ENCODE results near the gene CPNE9.

Gene CPNE9

DNA sequence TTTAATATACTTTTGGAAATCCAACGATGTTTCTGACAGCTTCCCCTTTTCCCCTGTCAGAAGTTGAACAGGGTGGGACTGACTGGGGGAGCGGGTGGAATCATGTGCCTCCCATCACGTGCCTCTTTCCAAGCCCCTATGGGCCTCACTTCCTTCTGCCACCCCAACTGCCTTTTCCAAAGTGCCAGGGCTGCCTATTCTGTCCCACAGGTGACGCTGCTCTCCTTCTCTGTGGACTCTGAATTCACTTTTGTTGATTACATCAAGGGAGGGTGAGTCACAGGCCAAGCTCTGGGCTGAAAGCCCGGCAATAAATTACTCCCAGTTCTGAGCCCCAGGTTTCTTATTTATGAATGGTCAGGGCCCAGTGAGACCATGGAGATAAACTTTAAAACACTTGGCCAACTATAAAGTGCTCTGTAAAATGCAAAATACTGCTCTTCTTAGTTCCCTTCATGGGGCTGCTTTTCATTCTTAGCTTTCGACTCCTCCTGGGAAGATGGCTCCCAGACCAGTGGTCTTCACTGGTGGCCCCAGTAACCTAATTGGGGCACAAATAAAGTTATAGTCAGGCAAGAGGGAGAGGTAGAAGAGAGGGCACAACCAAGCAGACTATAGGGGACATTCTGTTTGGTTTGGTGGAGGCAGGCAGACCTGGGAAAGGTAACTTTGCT is 12.3 kb downstream of the CPNE9 start:
- no peak for DNase-seq (ENCODE audit: low read depth)

DNA sequence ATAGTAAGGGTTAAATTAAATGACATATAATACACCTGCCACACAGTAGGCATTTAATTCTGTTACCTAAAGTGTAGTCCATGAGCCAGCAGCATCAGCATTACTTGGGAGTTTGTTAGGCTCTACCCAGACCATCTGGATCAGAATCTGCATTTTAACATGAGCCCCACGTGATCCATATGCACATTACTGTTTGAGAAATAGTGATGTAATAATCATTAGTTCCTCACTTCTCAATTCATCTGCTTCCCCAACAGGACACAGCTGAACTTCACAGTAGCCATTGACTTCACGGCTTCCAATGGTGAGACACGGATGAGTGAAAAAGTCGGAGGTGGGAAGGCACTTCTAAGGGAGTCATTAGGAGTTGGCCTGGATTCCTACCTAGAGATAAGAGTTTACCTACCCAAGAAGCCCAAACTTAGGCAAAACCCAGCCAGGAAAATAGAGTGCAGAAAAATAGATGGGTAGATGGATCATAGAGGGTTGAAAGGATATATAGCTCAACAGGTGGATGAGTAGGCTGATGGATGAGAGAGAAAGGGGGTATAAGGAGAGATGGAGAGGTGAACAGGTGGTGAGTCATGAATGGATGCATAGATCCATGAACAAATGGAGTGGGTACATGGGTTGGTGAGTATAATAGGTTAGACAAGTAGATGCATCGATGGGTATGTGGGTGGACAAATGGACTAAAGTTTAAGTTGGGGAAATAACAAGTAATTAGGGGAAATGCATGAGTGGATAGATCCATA is 13.3 kb downstream of the CPNE9 start:
- DNase-seq (ENCODE audit: low read depth) = no peak

DNA sequence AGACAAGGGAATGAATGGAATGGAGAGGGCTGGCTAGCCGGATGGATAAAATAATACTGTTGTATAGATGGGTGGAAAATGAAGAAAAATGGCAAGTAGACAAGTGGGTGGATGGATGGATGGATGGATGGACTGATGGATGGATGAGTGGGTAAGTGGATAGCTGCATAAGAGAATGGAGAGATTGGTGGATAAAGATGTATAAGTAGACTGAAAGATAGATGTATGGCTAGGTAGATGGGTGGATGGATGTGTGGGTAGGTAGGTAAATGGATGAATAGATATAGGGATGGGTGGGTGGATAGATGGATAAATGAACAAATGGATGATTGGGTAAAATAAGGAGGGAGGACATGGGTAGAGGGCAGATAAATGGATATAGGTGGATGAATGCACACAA is 13.9 kb downstream of the CPNE9 start:
- DNase-seq (ENCODE audit: low read depth) = no peak

DNA sequence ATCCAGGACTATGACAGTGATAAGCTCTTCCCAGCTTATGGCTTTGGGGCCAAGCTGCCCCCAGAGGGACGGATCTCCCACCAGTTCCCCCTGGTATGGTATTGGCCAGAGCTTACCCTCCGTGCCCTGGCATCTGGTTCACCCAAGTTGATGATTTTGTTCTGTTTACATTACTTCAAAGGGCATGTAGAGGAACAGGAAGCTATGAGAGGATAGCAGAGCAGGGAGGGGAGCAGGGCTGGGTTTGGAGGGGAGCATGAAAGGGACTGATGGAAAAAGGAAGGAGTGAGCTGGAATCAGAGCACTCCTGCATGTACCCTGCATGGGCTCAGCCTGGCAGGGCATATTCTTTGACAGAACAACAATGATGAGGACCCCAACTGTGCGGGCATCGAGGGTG is 14.5 kb downstream of the CPNE9 start:
- no peak for DNase-seq (ENCODE audit: low read depth)

DNA sequence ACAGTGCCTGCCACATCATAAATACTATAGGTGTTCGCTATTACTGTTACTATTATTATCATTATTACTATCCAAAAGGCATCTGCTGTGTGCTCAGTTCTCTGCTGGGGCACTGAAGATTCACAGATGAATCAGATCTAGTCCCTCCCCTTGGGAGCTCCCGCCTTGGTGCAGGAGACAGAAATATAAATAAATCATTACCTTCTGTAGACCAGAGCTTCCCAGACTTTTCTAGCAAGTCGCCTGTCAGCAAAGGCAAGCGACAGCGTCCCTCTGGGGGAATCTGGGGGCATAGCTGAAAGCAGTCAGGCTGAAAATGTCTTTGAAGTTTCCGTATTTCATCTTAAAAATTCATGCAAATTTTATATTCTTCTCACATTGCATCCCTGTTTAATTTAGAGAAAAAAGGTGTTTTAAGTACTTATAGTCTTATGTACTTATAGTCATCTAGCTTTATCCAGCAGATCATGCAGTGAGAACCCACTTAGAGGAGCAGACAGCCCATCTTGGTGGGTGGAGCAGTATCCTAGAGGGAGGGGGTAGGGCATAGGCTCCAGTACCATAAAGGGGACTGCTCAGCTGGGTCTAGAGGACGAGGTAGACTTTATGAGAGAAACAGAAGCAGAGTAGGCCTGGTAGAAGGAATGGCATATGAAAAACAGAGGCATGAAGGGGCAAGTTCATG is 17.5 kb downstream of the CPNE9 start:
- DNase-seq (ENCODE audit: low read depth) = no peak

DNA sequence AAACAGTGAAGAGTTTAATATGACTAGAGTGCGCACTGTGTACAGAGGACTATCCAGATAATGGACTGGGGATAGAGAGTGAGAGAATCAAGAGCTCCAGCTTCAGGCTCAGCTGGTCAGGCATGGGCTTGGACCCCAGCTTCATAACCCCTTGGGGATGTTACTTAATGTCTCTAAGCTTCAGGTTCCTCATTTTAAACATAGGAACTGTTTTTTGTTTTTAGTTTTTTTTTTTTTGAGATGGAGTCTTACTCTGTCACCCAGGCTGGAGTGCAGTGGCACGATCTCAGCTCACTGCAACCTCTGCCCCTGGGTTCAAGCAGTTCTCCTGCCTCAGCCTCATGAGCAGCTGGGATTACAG is 18.0 kb downstream of the CPNE9 start:
- DNase-seq (ENCODE audit: low read depth) = no peak

DNA sequence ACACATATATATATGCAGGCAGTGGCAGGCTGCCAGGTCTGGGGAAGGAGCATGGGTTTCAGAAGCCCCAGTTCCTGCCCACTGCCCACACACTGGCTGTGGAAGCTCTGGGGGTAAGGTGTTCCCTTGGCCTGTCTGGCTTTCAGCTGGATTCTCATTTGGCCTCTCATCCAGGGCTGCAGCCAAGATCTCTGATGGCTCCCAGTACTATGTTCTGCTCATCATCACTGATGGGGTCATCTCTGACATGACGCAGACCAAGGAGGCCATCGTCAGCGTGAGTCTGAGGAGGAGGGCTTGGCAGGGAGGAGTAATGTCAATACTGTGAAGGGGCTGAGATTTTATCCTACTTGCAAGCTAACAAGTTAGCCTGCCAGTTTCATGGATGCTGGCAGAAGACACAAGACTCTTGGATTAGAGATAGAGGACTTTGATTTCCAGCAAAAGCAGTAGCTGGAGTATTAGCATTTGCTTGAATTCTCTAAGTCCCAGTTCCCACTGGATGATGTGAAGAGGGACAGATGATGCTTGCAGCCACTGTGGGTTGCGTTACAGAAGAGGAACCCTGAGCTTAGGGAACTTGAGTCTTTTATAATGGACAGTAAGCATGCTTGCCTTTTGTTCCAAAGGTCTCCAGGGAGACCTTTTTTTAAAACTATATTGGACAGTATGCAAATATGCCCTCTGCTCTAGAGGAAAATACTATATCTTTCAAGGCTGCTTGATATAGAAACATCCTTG is 22.3 kb downstream of the CPNE9 start:
- no peak for DNase-seq (ENCODE audit: low read depth)

DNA sequence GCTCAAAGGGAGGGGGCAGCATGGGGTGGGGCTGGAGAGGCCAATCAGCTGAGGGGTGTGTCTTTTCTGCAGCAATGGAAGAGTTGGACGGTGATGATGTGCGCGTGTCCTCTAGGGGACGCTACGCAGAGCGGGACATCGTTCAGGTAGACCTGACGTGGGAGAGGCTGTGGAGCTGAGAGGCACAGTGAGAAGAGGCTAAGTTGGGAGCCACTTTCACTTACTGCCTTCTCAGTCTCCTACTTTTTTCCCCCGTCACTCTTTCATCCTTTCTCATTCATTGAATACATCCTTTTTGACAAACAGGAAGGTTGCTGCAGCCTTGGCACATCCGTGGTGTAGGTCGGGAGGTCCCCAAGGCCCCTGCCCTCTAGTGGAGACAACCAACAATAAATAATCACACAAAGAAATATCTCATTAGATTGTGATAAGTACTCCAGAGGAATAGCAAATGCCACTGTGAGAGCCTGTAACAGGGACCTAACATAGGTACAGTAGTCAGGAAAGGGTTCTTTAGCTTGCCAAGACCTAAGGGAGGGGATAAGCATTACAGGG is 23.5 kb downstream of the CPNE9 start:
- DNase-seq (ENCODE audit: low read depth) = peak; percentile 39

DNA sequence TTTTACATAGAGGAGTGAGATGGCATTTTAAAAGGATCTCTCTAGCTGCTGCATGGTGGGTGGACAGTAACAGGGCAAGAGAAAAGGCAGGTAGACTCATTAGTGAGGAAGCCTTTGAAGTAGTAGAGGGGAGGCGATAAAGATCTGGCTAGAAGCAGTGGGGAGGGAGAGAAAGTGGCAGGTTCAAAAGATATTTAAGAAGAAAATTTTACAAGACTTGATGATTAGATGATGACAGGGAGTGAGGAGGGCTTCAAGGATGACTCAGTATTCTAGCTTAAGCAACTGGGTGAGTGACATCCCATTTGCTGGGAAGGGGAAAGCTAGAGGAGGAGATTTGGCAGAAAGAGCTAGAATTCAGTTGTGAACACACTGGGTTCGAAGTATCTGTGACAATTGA is 24.1 kb downstream of the CPNE9 start:
- no peak for DNase-seq (ENCODE audit: low read depth)

DNA sequence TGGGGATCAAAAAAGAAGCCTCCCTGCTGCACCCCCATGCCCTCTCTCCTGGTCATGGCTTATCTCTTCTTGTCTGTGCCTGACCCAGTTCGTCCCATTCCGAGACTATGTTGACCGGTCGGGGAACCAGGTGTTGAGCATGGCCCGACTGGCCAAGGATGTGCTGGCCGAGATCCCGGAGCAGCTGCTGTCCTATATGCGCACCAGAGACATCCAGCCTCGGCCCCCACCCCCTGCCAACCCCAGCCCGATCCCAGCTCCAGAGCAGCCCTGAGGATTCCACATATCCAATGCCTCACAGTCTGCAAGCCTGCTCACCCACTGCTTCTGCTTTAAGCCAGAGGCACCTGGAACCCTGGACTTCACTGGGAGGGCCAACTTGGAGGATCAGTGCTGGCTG is 25.8 kb downstream of the CPNE9 start:
- no peak for DNase-seq (ENCODE audit: low read depth)

DNA sequence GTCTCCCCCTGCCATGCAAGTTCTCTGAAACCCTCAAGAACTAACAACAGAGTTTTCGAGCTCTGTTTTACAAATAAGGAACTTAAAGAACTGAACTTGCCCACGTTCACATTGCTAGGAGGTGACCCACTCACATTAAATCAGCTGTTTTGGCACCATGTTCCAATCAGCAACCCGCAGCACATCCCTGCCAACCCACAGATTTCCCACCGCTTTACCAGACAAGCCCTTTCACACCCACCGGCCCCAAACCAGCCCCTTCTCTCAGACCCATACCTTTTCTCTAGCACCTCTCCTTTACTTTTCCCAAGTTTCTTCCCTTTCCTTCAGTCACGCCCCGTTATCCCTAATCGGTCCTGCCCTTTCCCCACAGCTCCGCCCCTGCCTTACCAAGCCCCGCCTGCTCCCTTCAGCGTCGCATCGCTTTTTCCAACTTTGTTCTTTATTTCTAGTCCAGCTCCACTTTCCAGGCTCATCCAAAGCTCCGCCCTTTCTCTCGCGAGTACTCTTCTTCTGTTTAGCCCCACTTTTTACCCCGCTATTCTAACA is 27.1 kb downstream of the CPNE9 start:
- DNase-seq (ENCODE audit: low read depth) = no peak

DNA sequence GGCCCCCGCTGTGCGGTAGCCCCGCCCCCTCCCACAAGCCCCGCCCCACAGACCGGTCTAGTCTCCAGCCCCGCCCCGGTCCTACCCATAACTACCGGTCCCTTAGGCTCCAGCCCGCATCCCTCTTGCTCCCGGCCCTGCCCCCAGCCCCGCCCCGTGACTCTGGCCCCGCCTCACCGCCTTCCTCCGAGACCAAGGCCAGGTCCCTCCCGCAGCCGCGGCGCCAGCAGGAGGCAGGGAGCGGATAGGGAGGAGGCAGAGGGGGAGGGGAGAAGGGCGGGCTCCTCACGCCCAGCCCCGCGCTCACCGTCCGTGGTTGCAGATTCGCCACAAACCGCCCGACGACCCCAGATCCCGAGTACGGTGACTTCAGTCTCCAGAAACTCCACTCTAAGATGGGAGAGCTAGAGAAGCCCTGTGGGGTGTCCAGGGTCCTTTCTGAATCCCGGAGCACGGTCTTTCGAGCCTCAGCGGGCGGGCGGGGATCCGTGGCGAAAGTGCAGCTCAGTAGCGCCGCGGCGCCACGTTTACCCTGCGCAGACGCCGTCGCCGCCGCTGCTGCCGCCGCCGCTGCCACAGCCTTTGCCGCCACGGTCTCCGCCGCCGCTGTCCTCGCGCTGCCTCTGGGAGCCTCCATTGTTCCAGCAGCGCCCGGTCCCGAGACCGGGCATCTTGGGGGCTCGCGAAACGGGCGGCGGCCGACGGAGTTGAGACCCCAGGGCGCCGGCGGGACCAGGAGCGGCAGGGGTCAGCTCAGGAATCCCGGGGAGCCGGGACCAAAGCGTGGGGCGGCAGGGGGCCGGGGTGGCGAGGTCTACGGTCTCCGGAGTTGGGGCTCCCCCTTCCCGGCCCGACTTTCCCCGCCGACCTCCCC is 27.8 kb downstream of the CPNE9 start, which contains the start of gene BRPF1:
BRPF1 (plus strand) TSS at position 530 of the 874 bp plus-strand sequence. CDS start 2,406 bp downstream, outside the sequence.
- DNase-seq (ENCODE audit: low read depth) = peak; percentile 100

DNA sequence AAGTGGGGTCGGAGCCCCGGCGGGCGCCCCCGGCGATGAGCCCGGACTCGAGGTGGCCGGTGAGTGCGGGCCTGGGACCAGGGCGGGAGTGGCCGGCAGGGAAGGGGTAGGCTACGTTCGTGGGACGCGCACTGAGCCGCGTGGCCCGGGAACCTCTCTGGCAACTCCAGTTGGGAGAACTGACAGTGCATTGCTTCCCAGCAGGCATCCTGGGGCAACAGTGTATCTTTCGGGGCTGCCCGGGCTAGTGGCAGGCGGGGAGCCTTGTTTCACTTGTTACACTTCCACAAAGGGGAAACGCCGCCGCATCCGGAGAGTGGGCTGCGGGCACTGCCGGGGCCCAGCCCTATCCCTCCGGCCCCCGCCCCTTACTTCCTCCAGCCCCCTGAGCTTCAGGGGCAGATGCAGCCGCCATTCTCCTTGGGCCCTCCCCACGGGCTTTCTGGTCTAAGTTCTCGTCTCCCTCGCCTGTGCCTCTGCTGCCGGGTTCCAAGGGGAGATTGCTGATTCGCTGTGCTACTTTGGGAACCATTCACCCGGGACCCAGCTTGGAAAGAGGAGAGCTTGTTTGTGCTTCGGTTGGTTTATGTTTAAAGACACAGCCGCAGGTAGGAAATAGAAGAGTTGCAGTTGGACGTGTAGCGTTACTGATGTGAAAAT is 28.6 kb downstream of the CPNE9 start:
- no peak for DNase-seq (ENCODE audit: low read depth)

DNA sequence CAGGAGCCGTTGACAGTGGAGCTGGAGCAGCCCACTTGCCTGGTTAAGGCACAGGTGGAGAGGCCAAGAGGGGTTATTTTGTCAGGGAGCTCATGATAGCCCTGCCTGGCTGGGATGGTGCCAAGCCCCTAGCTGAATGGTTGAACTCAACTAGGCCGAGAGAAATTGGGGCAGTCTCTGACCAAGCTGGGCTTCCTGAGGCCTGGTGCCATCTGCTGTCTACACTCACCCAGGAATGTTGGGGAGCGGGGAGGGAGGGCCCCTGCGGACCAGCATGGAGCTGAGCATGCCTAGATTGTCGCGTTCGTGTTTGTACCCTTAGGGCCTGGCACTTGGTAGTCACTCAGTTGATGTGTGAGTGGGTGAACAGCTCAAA is 29.1 kb downstream of the CPNE9 start:
- DNase-seq (ENCODE audit: low read depth) = no peak

DNA sequence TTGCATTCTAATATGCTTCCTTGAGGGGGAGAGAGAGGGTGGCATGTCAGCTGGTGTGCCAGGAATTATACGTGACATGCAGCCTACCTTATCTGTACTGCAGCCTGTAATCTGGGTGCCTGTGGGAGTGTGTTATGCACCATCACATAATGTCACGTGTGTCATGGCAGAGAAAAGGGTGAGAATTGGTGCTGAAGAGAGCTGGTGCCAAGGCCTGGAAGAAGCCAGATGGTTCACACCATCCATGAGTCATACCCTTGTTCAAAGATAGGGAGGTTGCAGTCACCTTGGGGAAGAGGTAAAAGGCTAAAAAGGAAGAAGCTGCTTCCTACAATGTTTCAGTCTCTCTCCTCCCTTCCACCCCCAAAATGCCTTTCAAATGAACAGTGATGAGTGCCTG is 33.2 kb downstream of the CPNE9 start:
- DNase-seq (ENCODE audit: low read depth) = no peak

DNA sequence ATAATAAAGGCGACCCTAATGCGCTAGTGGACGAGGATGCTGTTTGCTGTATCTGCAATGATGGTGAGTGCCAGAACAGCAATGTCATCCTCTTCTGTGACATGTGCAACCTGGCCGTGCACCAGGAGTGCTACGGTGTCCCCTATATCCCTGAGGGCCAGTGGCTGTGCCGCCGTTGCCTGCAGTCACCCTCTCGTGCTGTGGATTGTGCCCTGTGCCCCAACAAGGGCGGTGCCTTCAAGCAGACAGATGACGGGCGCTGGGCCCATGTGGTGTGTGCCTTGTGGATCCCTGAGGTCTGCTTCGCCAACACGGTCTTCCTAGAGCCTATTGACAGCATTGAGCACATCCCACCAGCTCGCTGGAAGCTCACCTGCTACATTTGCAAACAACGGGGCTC is 35.5 kb downstream of the CPNE9 start:
- DNase-seq (ENCODE audit: low read depth) = no peak

DNA sequence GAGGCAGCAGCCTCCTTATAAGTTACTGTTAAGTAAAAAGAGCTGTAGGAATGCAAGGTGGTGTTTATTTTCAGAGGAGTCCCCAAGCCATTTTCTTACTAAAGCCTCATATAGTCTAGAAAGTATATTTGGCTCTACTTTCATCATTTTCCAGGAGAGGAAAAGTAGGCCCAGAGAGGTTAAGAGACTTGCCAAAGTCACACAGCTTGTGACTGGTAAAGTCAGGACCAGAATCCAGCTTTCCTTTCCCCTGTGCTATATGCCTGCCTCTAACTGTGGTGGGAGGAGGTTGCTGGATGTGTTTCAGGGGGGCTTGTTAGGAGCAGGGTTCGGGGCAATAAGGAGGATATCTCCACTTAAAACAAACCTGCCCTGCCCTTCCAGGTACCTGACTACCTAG is 38.9 kb downstream of the CPNE9 start:
- no peak for DNase-seq (ENCODE audit: low read depth)

DNA sequence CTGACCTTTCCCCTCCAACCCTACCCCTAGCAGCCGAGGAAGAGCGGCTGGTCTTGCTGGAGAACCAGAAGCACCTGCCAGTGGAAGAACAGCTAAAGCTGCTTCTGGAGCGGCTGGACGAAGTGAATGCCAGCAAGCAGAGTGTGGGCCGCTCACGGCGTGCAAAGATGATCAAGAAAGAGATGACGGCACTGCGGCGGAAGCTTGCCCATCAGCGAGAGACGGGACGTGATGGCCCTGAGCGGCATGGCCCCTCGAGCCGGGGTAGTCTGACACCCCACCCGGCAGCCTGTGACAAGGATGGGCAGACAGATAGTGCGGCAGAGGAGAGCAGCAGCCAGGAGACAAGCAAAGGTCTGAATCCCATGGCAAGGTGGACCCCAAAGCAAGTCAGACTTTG is 39.9 kb downstream of the CPNE9 start:
- DNase-seq (ENCODE audit: low read depth) = no peak

DNA sequence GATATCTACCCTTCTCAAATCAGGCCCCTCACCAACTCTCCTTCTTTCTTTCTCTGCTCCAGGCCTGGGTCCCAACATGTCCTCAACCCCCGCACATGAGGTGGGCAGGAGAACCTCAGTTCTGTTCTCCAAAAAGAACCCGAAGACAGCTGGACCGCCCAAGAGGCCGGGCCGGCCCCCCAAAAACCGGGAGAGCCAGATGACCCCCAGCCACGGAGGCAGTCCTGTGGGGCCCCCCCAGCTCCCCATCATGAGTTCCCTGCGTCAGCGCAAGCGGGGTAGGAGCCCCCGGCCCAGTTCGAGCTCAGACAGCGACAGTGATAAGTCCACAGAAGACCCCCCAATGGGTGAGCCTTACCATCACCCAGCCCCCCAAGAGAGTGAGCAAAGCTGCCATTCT is 40.5 kb downstream of the CPNE9 start:
- no peak for DNase-seq (ENCODE audit: low read depth)

DNA sequence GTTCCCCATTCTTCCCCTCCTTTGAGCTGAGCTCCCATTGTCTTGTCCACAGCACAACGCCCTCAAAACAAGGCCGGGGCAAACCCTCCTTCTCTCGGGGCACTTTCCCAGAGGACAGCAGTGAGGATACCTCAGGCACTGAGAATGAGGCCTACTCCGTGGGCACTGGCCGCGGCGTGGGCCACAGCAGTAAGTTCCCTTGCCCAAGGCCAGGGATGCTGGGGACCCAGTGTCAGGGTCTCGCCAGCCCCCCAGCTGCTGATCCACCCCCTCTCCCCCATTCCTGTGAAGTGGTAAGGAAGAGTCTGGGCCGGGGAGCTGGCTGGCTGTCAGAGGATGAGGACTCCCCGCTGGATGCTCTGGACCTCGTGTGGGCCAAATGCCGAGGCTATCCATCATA is 41.9 kb downstream of the CPNE9 start:
- no peak for DNase-seq (ENCODE audit: low read depth)

All from activated T-helper 9 cell treated with anti-CD3 and anti-CD28 coated beads, Interleukin-2, amount 50 U/mL, for 16 hours (primary cell).